Tibial artery (tissue), 4 donors: ENCODE data around the gene COL20A1.

Experiments
- DNase-seq, 2 donors: peaks; one replicate each; pipeline ENCODE4 v3.0.0-alpha.2; 2019
- H3K27ac ChIP-seq, 2 donors: fragments of 200-600 bp; sonication (generic) in 1 of 2; 1 replicate in 1 of 2; 2 replicates in 1 of 2; pipeline ENCODE4 v1.5.1; 2018 to 2019; ENCODE audit warnings: mild to moderate bottlenecking in 1 of 2
- H3K27me3 ChIP-seq, 2 donors: fragments of 200-600 bp; sonication (generic) in 1 of 2; one replicate each; pipeline versions ENCODE4 v1.5.1 to v1.6.0; 2016 to 2019
- H3K36me3 ChIP-seq, 3 donors: fragments of 200-600 bp; sonication (generic) in 2 of 3; one replicate each; pipeline ENCODE4 v1.5.1; 2016 to 2019; ENCODE audit warnings: mild to moderate bottlenecking in 2 of 3
- H3K4me1 ChIP-seq, 4 donors: fragments of 200-600 bp; sonication (generic) in 2 of 4; 1 replicate in 3 of 4; 2 replicates in 1 of 4; pipeline ENCODE4 v1.5.1; 2016 to 2019
- H3K4me3 ChIP-seq, 2 donors: fragments of 200-600 bp; sonication (generic) in 1 of 2; 1 replicate in 1 of 2; 2 replicates in 1 of 2; pipeline ENCODE4 v1.5.1; 2018 to 2019; ENCODE audit warnings: mild to moderate bottlenecking in 2 of 2
- H3K9me3 ChIP-seq, 3 donors: fragments of 200-600 bp; sonication (generic) in 1 of 3; one replicate each; pipeline ENCODE4 v1.5.1; 2016 to 2019
- intact Hi-C: fragments of 100-400 bp; cut with DNase I; formaldehyde crosslinking; loops from one replicate; pipeline ENCODE4 v1.15.0; 2023; ENCODE audit warnings: low total_unique reads
- TF ChIP-seq, protein P1 (sequence below), 2 experiments: fragments of 200-600 bp in 1 of 2; fragments of 450-650 bp in 1 of 2; IDR thresholded peaks; one replicate each; pipeline ENCODE4 v1.5.1; 2017 to 2019; ENCODE audit warnings: antibody characterized with exemption in 2 of 2, mild to moderate bottlenecking in 1 of 2, moderate library complexity in 1 of 2

Gene COL20A1

DNA sequence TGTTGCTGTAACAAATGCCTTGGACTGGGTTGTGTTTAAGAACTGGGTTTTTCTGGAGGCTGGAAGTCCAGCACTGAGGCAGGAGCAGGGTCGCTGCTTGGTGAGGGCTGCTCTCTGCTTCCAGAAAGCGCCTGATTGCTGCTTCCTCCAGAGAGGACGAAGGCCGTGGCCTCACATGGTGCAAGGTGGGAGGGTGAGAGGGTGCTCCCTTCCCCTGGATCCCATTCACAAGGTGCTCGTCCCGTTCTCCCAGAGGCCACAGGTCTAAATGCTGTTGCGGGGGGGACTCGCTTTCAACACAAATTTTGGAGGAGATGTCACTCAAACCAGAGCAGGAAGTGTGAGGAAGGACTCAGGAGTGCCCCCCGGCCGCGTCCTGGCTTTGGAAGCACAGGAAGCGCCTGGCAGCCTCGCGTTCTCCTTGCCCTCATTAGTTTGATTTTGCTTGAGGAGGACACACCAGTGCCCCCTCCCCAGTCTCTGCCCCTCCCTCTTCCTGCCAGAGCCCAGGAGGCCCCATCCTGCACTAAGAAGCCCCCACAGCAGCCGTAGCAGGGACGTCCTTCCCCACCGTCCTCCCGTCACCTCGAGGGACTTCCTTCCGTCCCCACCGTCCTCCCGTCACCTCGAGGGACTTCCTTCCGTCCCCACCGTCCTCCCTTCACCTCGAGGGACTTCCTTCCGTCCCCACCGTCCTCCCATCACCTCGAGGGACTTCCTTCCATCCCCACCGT, 31.0 kb upstream of the COL20A1 start:
- no peak for DNase-seq

DNA sequence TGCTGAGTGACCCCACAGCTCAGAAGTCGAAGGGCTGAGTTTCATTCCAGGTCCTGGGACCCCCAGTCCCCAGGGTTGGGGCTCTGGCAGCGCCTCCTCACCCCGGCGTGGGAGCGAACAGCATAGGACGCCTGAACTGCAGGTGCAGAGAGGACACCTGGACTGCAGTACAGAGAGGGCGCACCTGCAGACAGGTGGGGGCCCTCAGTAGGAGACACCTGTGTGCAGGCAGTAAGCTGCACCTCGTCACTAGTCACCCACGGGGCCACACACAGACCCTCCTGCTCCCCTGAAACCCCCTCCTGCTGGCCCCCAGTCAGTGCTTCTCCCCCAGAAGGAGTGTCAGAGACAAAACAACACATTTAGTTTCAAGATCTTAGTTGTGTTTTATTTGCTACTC, 30.1 kb upstream of the COL20A1 start:
- peaks cover 0 to 96% of the 10 kb centered on the region in 2 donors for H3K27me3 ChIP-seq

More for the DNA sequence above, 31.0 kb upstream of the COL20A1 start:
- no peaks in the 10 kb centered on the region for H3K36me3 ChIP-seq
- H3K4me3 ChIP-seq, result no peak overlapping the region
- H3K4me1 ChIP-seq, result no peaks in the 10 kb centered on the region
- intact Hi-C loops, result no loop called here
- peaks cover 0 to 91% of the 10 kb centered on the region in 2 donors for H3K27me3 ChIP-seq
- TF ChIP-seq, protein P1, sequence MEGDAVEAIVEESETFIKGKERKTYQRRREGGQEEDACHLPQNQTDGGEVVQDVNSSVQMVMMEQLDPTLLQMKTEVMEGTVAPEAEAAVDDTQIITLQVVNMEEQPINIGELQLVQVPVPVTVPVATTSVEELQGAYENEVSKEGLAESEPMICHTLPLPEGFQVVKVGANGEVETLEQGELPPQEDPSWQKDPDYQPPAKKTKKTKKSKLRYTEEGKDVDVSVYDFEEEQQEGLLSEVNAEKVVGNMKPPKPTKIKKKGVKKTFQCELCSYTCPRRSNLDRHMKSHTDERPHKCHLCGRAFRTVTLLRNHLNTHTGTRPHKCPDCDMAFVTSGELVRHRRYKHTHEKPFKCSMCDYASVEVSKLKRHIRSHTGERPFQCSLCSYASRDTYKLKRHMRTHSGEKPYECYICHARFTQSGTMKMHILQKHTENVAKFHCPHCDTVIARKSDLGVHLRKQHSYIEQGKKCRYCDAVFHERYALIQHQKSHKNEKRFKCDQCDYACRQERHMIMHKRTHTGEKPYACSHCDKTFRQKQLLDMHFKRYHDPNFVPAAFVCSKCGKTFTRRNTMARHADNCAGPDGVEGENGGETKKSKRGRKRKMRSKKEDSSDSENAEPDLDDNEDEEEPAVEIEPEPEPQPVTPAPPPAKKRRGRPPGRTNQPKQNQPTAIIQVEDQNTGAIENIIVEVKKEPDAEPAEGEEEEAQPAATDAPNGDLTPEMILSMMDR (IDR thresholded peaks at IDR 0.05), result no peak
- no peak overlapping the region for H3K27ac ChIP-seq
- no peaks in the 10 kb centered on the region for H3K9me3 ChIP-seq

DNA sequence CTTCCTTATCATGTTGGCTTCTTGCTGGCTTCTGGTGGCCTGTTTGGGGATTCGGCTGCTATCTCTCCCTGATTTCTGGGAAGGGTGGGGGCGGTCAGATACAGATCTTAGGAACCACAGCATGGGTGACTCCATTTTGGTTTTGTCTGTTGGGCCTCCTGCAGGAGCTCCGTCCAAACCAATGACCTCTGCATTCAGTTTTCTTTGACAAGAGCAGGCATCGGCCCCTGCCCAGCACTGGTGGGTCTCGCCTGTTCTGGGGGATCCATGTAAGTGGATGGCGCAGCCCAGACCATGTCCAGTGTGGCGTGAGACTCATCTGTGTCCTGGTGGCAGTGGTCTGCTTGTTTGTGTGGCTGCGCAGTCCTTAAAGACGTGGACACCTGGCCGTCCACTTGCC, 29.0 kb upstream of the COL20A1 start:
- H3K27me3 ChIP-seq, result peaks cover 0 to 91% of the 10 kb centered on the region in 2 donors
- intact Hi-C loops, result no loop called here

More for the DNA sequence above, 30.1 kb upstream of the COL20A1 start:
- intact Hi-C loops, result no loop called here
- TF ChIP-seq, protein P1 (IDR thresholded peaks at IDR 0.05), result no peak
- DNase-seq, result no peak
- Histone ChIP-seq H3K4me3 (no peak overlapping the region), H3K4me1 (no peaks in the 10 kb centered on the region), H3K27ac (no peak overlapping the region), H3K36me3 (no peaks in the 10 kb centered on the region), H3K9me3 (no peaks in the 10 kb centered on the region)

DNA sequence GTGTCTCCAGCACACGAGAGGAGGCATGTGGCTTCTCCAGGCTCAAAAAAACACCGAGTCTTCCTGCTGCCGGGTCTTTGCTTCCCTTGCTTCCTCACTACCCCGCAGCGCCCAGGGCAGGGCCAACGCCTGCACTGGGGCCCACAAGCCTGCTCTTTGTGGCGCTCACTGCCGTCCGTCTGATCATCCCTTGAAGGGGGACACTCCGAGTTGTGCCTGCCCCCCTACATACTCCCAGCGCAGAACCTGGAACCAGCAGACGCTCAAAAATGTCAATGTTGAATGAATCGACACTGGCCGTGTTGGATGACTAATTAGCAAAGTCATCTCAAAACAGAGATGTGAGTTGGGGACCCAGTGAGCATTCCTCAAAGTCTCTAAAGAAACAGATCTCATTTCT, 28.5 kb upstream of the COL20A1 start:
- H3K9me3 ChIP-seq, result no peaks in the 10 kb centered on the region
- no peaks in the 10 kb centered on the region for H3K4me1 ChIP-seq
- no peak overlapping the region for H3K4me3 ChIP-seq
- intact Hi-C loops, result no loop called here
- no peak for DNase-seq
- TF ChIP-seq, protein P1 (IDR thresholded peaks at IDR 0.05), result no peak
- peaks cover 0 to 88% of the 10 kb centered on the region in 2 donors for H3K27me3 ChIP-seq
- H3K27ac ChIP-seq, result no peak overlapping the region
- H3K36me3 ChIP-seq, result no peaks in the 10 kb centered on the region

More for the DNA sequence above, 29.0 kb upstream of the COL20A1 start:
- Histone ChIP-seq H3K27ac (no peak overlapping the region), H3K4me1 (no peaks in the 10 kb centered on the region), H3K4me3 (no peak overlapping the region), H3K9me3 (no peaks in the 10 kb centered on the region), H3K36me3 (no peaks in the 10 kb centered on the region)
- TF ChIP-seq, protein P1 (IDR thresholded peaks at IDR 0.05), result no peak
- no peak for DNase-seq

DNA sequence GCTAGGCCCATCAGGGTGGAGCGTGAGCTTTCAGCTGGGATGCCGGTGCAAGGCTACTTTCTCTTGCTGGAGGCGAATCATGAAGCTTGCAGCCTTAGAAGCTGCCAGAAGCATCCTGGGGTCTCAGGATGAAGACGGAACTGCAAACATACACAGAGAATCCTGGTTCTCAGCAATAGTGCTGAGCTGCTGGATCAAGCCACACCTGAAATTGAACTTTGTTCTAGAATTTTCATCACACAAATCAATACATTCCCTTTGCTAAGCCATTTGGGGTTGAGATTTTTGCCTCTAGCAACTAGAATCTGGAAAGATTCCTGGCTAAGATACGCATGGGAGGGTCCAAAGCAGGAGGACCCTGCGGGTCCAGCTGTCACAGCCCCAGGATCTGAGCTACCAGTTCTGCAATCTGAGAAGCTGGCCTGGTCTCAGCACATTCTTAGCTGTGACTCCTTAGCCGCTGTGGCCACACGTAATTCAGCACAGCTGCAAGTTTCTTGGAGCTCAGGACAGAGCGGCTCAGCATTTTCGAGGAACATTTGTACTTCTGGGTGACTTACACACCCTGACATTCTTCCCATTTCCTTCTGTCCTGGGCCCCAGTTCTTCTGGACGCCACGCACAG, 27.0 kb upstream of the COL20A1 start:
- intact Hi-C loops, result no loop called here
- TF ChIP-seq, protein P1 (IDR thresholded peaks at IDR 0.05), result no peak
- Histone ChIP-seq H3K27ac (no peak overlapping the region), H3K36me3 (no peaks in the 10 kb centered on the region), H3K27me3 (peaks cover 0 to 73% of the 10 kb centered on the region in 2 donors), H3K4me3 (no peak overlapping the region), H3K4me1 (no peaks in the 10 kb centered on the region), H3K9me3 (no peaks in the 10 kb centered on the region)
- no peak for DNase-seq
